ENCODE data around the gene WDR54. TPM values are rescaled to one million over a fixed set of nuclear protein-coding genes. Genes with fewer than 3 reads are reported as not detected.
"Not testable (repeated sequence)": the region's sequence is repeated elsewhere in the genome, so short reads cannot be mapped to it uniquely, and the experiment has no call there.

WDR54 gene
- total RNA-seq, 1 donor from 2014 or later, result 25.0 TPM

- no peak for TF ChIP-seq CTCF (IDR thresholded peaks at IDR 0.05; ENCODE audit: unreplicated experiment)
- Mint-ChIP-seq H3K27ac (no peak overlapping the region), H3K36me3 (no peaks in the 10 kb centered on the region), H3K9me3 (no peaks in the 10 kb centered on the region), H3K27me3 (ENCODE audit: low read depth) (peaks cover 6% of the 10 kb centered on the region), H3K4me3 (no peak overlapping the region), H3K4me1 (peaks cover 10% of the 10 kb centered on the region)
- no peak for DNase-seq (ENCODE audit: low spot score in 2 of 2, unreplicated experiment in 2 of 2)
Measured at GRCh38 chr2:74418312-74418711, 3.2 kb upstream of the WDR54 start.

- Mint-ChIP-seq H3K9me3 (no peaks in the 10 kb centered on the region), H3K27me3 (ENCODE audit: low read depth) (peaks cover 6% of the 10 kb centered on the region), H3K4me3 (no peak overlapping the region), H3K36me3 (no peaks in the 10 kb centered on the region), H3K4me1 (peaks cover 7% of the 10 kb centered on the region), H3K27ac (no peak overlapping the region)
- no peak for DNase-seq (ENCODE audit: low spot score in 2 of 2, unreplicated experiment in 2 of 2)
- TF ChIP-seq CTCF (IDR thresholded peaks at IDR 0.05; ENCODE audit: unreplicated experiment), result no peak
Measured at GRCh38 chr2:74419345-74419744, 2.2 kb upstream of the WDR54 start.

GRCh38 chr2:74420006-74420405, 1.5 kb upstream of the WDR54 start:
- Mint-ChIP-seq H3K27ac (no peak overlapping the region), H3K9me3 (no peaks in the 10 kb centered on the region), H3K4me1 (peaks cover 7% of the 10 kb centered on the region), H3K27me3 (ENCODE audit: low read depth) (peaks cover 6% of the 10 kb centered on the region), H3K4me3 (no peak overlapping the region), H3K36me3 (no peaks in the 10 kb centered on the region)
- TF ChIP-seq CTCF (IDR thresholded peaks at IDR 0.05; ENCODE audit: unreplicated experiment), result no peak
- DNase-seq (ENCODE audit: low spot score in 2 of 2, unreplicated experiment in 2 of 2), result no peak

- not testable (repeated sequence) for H3K27ac Mint-ChIP-seq; DNase-seq (ENCODE audit: low spot score in 2 of 2, unreplicated experiment in 2 of 2); H3K27me3 Mint-ChIP-seq (ENCODE audit: low read depth); H3K4me1 Mint-ChIP-seq; H3K36me3 Mint-ChIP-seq; H3K9me3 Mint-ChIP-seq
- peak overlapping the region; percentile 93 for H3K4me3 Mint-ChIP-seq
Measured at GRCh38 chr2:74420443-74421103, 957 bp upstream of the WDR54 start.

GRCh38 chr2:74423231-74424095, 1.9 kb downstream of the WDR54 start:
- TF ChIP-seq CTCF (IDR thresholded peaks at IDR 0.05; ENCODE audit: unreplicated experiment), result no peak
- H3K27me3 Mint-ChIP-seq (ENCODE audit: low read depth), result peaks cover 3% of the 10 kb centered on the region
- DNase-seq (ENCODE audit: low spot score in 2 of 2, unreplicated experiment in 2 of 2), result no peak
- peak overlapping the region; percentile 93 for H3K4me3 Mint-ChIP-seq
- H3K27ac Mint-ChIP-seq, result no peak overlapping the region
- no peaks in the 10 kb centered on the region for H3K9me3 Mint-ChIP-seq
- peaks cover 7% of the 10 kb centered on the region for H3K4me1 Mint-ChIP-seq
- peaks cover 13% of the 10 kb centered on the region for H3K36me3 Mint-ChIP-seq

Data from mesothelial cell of epicardium (in vitro differentiated cells).